LNCaP clone FGC (cell line): Measurements from ENCODE around the gene INSIG2.

ENCODE experiments used
- DNase-seq: peaks from one replicate; pipeline ENCODE4 v3.0.0-alpha.2; 2011; ENCODE audit warnings: low read depth
- H3K4me3 ChIP-seq: 2 replicates; pipeline ENCODE4 v1.5.1; 2011; ENCODE audit warnings: mild to moderate bottlenecking, low read depth, low read length, control low read depth
- TF ChIP-seq, protein P1 (sequence below): IDR thresholded peaks from 2 replicates; pipeline ENCODE4 v1.5.1; 2012; ENCODE audit warnings: mild to moderate bottlenecking; ENCODE audit not compliant: control insufficient read depth, insufficient read depth; ENCODE audit errors: extremely low read depth

The INSIG2 gene

DNA sequence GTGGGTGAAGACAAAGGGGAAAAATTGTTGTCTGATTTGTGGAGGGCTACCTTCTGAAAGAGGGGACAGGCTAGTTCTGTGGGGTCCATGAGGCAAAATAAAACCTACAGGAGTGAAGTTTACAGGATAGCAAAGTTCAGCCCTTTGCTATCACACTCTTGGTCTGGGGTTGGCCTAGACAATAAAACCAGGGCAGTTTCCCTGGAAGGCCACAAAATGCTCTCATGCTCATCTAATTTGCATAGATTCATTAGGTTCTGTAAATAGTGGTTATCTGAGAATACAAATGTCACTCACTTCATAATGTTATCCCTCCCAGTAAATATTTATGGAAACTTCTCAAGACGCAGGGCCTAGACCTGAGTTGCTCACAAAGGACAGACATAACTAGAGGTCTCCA lies 63.6 kb downstream of the INSIG2 start:
- TF ChIP-seq, protein P1, sequence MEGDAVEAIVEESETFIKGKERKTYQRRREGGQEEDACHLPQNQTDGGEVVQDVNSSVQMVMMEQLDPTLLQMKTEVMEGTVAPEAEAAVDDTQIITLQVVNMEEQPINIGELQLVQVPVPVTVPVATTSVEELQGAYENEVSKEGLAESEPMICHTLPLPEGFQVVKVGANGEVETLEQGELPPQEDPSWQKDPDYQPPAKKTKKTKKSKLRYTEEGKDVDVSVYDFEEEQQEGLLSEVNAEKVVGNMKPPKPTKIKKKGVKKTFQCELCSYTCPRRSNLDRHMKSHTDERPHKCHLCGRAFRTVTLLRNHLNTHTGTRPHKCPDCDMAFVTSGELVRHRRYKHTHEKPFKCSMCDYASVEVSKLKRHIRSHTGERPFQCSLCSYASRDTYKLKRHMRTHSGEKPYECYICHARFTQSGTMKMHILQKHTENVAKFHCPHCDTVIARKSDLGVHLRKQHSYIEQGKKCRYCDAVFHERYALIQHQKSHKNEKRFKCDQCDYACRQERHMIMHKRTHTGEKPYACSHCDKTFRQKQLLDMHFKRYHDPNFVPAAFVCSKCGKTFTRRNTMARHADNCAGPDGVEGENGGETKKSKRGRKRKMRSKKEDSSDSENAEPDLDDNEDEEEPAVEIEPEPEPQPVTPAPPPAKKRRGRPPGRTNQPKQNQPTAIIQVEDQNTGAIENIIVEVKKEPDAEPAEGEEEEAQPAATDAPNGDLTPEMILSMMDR, result no peak
- no peak for DNase-seq
- no peak overlapping the region for H3K4me3 ChIP-seq

DNA sequence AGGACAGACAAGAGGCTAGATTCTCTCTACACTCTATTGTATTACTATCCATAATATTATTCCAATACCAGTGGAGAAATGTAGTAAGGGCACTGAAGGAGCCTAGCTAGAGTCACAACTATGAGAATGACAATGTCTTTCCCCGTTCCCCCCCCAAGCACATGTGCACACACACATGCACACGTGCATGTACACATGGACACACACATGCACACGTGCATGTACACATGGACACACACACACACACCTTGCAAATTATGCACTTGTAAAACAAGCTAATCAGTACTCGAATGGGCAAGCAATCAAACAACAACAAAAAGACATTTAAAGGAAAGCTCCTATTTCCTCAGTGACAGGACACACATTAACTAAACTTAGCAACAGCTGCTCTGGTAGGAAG lies 65.2 kb downstream of the INSIG2 start:
- no peak for DNase-seq
- TF ChIP-seq, protein P1, result no peak
- no peak overlapping the region for H3K4me3 ChIP-seq

DNA sequence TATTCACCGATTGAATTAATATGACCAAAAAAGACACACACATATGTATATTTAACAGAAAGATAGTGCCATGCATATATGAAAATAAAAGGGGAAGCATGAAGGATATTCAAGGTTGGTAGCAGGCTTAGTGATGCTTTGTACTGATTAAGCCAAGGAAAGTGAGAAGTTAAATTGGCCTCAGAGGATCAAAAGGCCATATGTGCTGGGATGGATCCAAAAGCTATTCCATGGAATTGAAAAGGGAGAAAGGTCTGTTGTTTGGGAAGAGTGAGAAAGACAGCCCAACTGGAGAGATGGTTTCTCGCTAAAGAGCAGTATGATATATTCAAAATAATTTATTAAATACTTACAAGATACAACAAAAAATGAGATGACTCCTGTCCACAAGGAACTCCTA lies 65.9 kb downstream of the INSIG2 start:
- DNase-seq, result no peak
- TF ChIP-seq, protein P1, result no peak
- no peak overlapping the region for H3K4me3 ChIP-seq
